Measurements from ENCODE around the gene MUCL3. TPM values are rescaled to one million over a fixed set of nuclear protein-coding genes. Genes with fewer than 3 reads are reported as not detected.

The MUCL3 gene
- total and polyA plus RNA-seq, 12 donors = under 0.01 to 0.02 TPM; not detected in 10

- Histone ChIP-seq H3K4me3 (peak overlapping the region in 2 of 4 donors; percentile 21 to 77), H3K9me3 (replicated peaks in 1 of 3) (no peaks in the 10 kb centered on the region), H3K27ac (peak overlapping the region in 4 of 5 donors; percentile 67 to 94 (median 86)), H3K27me3 (no peaks in the 10 kb centered on the region), H3K4me1 (replicated peaks in 1 of 2) (peaks cover 12 to 33% of the 10 kb centered on the region in 2 donors), H3K36me3 (replicated peaks in 1 of 2) (peaks cover 0 to 53% of the 10 kb centered on the region in 2 donors)
- no peak for TF ChIP-seq CTCF (IDR thresholded peaks at IDR 0.05)
- no peak for TF ChIP-seq POLR2A (IDR thresholded peaks at IDR 0.05)
- WGBS, 4 donors = 7 to 27% (median 8%) methylated on average over 6 to 31 of the region's 31 CpGs
- intact Hi-C loops (cut with DNase I) = loop anchor here in 1 of 2 donors (5.0 kb wide), 1 partner anchor 36 kb away; no protein-coding TSS in a partner anchor
- no peak for DNase-seq
These were observed 27.1 kb upstream of the MUCL3 start for GRCh38 chr6:30913721-30914075.

GRCh38 chr6:30914076-30914853 lies 26.5 kb upstream of the MUCL3 start, which contains the start of gene VARS2:
Gene VARS2, plus strand, starts transcription at chr6:30914238. Its CDS starts 599 bp downstream, at chr6:30914837.
- no peaks in the 10 kb centered on the region for H3K9me3 ChIP-seq (replicated peaks in 1 of 3)
- WGBS, 4 donors = 0 to 5% (median 1%) methylated on average over 3 to 52 of the region's 52 CpGs
- H3K36me3 ChIP-seq (replicated peaks in 1 of 2) = peaks cover 0 to 58% of the 10 kb centered on the region in 2 donors
- peak; percentile 88 to 97 (median 94) for DNase-seq
- peak; percentile 89 to 91 for TF ChIP-seq POLR2A (IDR thresholded peaks at IDR 0.05)
- peak in 5 of 6 experiments; percentile 28 to 42 (median 34) for TF ChIP-seq CTCF (IDR thresholded peaks at IDR 0.05)
- H3K27ac ChIP-seq = peak within 1 kb of the TSS; percentile 50 to 94 (median 79)
- intact Hi-C loops (cut with DNase I) = loop anchor here in 1 of 2 donors (5.0 kb wide), 1 partner anchor 37 kb away; no protein-coding TSS in a partner anchor
- H3K4me3 ChIP-seq = peak within 1 kb of the TSS in 3 of 4 donors; percentile 21 to 77 (median 35)
- H3K4me1 ChIP-seq (replicated peaks in 1 of 2) = peaks cover 10 to 27% of the 10 kb centered on the region in 2 donors
- H3K27me3 ChIP-seq = no peaks in the 10 kb centered on the region

GRCh38 chr6:30914854-30915590 lies 25.8 kb upstream of the MUCL3 start:
- WGBS, 4 donors = 29 to 42% (median 36%) methylated on average over 14 to 17 of the region's 17 CpGs
- peak in 3 of 7 donors; percentile 18 to 60 (median 24) for DNase-seq
- Histone ChIP-seq H3K4me1 (replicated peaks in 1 of 2) (peaks cover 10 to 24% of the 10 kb centered on the region in 2 donors), H3K36me3 (replicated peaks in 1 of 2) (peaks cover 0 to 59% of the 10 kb centered on the region in 2 donors), H3K27me3 (no peaks in the 10 kb centered on the region), H3K27ac (peak overlapping the region; percentile 50 to 94 (median 79)), H3K4me3 (peak overlapping the region in 2 of 4 donors; percentile 35 to 77), H3K9me3 (replicated peaks in 1 of 3) (no peaks in the 10 kb centered on the region)
- TF ChIP-seq POLR2A (IDR thresholded peaks at IDR 0.05) = no peak
- TF ChIP-seq CTCF (IDR thresholded peaks at IDR 0.05) = no peak
- intact Hi-C loops (cut with DNase I) = loop anchor here in 1 of 2 donors (5.0 kb wide), 3 partner anchors 38 to 162 kb away; no protein-coding TSS in a partner anchor

- H3K9me3 ChIP-seq (replicated peaks in 1 of 3) = no peaks in the 10 kb centered on the region
- 22 to 29% (median 27%) methylated on average over 5 of the region's 5 CpGs for WGBS, 4 donors
- DNase-seq = peak in 4 of 7 donors; percentile 23 to 37 (median 32)
- TF ChIP-seq POLR2A (IDR thresholded peaks at IDR 0.05) (no peak), CTCF (IDR thresholded peaks at IDR 0.05) (peak; percentile 37 to 74 (median 59))
- peaks cover 10 to 24% of the 10 kb centered on the region in 2 donors for H3K4me1 ChIP-seq (replicated peaks in 1 of 2)
- peak overlapping the region in 1 of 5 donors; percentile 92 for H3K27ac ChIP-seq
- H3K36me3 ChIP-seq (replicated peaks in 1 of 2) = peaks cover 0 to 59% of the 10 kb centered on the region in 2 donors
- H3K27me3 ChIP-seq = no peaks in the 10 kb centered on the region
- no peak overlapping the region for H3K4me3 ChIP-seq
- intact Hi-C loops (cut with DNase I) = loop anchor here in 1 of 2 donors (5.0 kb wide), 2 partner anchors 127 to 162 kb away; no protein-coding TSS in a partner anchor
These were observed 25.2 kb upstream of the MUCL3 start for GRCh38 chr6:30915591-30915946.
